ENCODE data around the gene ANKRD33.

DNA sequence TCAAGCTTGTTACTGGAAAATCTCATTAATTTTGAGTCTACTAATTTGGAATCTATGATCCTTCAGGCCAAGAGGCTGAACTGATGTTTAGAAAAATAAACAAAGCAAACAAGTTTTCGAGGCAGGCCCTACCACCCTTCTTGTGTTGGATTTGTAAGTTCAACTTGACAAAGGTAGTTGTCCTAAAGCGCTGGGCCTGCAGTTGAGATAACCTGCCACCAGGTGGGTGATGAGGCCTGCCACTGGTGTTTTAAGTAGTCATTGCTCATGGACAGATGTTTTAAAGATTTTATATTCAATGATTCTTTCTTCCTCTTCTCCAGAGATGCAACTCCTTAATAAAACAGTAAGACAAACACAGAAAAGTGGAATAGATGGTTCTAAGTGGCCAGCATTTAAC, 38.8 kb downstream of the ANKRD33 start:
- TF ChIP-seq, protein P1, sequence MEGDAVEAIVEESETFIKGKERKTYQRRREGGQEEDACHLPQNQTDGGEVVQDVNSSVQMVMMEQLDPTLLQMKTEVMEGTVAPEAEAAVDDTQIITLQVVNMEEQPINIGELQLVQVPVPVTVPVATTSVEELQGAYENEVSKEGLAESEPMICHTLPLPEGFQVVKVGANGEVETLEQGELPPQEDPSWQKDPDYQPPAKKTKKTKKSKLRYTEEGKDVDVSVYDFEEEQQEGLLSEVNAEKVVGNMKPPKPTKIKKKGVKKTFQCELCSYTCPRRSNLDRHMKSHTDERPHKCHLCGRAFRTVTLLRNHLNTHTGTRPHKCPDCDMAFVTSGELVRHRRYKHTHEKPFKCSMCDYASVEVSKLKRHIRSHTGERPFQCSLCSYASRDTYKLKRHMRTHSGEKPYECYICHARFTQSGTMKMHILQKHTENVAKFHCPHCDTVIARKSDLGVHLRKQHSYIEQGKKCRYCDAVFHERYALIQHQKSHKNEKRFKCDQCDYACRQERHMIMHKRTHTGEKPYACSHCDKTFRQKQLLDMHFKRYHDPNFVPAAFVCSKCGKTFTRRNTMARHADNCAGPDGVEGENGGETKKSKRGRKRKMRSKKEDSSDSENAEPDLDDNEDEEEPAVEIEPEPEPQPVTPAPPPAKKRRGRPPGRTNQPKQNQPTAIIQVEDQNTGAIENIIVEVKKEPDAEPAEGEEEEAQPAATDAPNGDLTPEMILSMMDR (IDR thresholded peaks at IDR 0.05), result peak in 3 of 5 experiments; percentile 13 to 30 (median 13)
- no peak for TF ChIP-seq POLR2A (IDR thresholded peaks at IDR 0.05)
- no peak for TF ChIP-seq EP300 (IDR thresholded peaks at IDR 0.05)

Data from tibial nerve (tissue), 4 donors.